ENCODE results near the gene TTC24.

Gene TTC24

GRCh38 chr1:156632355-156632754 lies 52.8 kb downstream of the TTC24 start:
- no peak for DNase-seq (ENCODE audit: extremely low read depth, low read depth)

More at GRCh38 chr1:156632355-156632754, 52.8 kb downstream of the TTC24 start:
- no peak overlapping the region for H3K4me3 ChIP-seq (replicated peaks; ENCODE audit: low read depth, low read length)
- TF ChIP-seq, protein P1, sequence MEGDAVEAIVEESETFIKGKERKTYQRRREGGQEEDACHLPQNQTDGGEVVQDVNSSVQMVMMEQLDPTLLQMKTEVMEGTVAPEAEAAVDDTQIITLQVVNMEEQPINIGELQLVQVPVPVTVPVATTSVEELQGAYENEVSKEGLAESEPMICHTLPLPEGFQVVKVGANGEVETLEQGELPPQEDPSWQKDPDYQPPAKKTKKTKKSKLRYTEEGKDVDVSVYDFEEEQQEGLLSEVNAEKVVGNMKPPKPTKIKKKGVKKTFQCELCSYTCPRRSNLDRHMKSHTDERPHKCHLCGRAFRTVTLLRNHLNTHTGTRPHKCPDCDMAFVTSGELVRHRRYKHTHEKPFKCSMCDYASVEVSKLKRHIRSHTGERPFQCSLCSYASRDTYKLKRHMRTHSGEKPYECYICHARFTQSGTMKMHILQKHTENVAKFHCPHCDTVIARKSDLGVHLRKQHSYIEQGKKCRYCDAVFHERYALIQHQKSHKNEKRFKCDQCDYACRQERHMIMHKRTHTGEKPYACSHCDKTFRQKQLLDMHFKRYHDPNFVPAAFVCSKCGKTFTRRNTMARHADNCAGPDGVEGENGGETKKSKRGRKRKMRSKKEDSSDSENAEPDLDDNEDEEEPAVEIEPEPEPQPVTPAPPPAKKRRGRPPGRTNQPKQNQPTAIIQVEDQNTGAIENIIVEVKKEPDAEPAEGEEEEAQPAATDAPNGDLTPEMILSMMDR (IDR thresholded peaks at IDR 0.05; ENCODE audit: low read depth, low read length, missing control alignments), result no peak
